ENCODE measurements around the gene HIGD2A. TPM values are rescaled to one million over a fixed set of nuclear protein-coding genes. Genes with fewer than 3 reads are reported as not detected.

The HIGD2A gene
- total RNA-seq, 3 donors from 2014 or later: 186 to 257 (median 198) TPM

DNA sequence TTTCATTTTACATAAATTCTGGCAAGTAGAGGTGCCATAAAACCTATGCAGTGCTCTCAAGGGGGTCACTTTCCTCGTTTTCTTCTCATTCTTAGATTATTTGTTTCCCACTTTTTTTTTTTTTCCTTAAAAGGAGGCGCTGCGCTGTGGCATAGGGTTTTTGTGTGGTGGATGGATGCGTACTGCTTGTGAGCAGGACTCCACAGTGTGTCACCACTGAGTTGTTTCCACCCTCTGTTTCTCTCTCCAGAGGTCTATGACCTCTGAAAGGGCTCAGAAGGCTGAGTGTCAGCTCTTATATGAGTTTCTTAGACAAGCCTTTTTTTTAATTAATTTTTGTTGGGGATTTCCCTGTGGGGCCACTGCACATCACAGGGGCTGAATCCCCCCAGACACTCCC is 41.4 kb downstream of the HIGD2A start:
- H3K9me3 ChIP-seq: no peaks in the 10 kb centered on the region
- ATAC-seq (no peak), DNase-seq (no peak)
- intact Hi-C loops (cut with DNase I, micrococcal nuclease): no loop called here
- no peak overlapping the region for H3K4me3 ChIP-seq
- no peaks in the 10 kb centered on the region for H3K36me3 ChIP-seq (ENCODE audit: low read depth)
- H3K4me1 ChIP-seq (ENCODE audit: low read depth): peaks cover 5% of the 10 kb centered on the region
- TF ChIP-seq, protein P1, sequence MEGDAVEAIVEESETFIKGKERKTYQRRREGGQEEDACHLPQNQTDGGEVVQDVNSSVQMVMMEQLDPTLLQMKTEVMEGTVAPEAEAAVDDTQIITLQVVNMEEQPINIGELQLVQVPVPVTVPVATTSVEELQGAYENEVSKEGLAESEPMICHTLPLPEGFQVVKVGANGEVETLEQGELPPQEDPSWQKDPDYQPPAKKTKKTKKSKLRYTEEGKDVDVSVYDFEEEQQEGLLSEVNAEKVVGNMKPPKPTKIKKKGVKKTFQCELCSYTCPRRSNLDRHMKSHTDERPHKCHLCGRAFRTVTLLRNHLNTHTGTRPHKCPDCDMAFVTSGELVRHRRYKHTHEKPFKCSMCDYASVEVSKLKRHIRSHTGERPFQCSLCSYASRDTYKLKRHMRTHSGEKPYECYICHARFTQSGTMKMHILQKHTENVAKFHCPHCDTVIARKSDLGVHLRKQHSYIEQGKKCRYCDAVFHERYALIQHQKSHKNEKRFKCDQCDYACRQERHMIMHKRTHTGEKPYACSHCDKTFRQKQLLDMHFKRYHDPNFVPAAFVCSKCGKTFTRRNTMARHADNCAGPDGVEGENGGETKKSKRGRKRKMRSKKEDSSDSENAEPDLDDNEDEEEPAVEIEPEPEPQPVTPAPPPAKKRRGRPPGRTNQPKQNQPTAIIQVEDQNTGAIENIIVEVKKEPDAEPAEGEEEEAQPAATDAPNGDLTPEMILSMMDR (IDR thresholded peaks at IDR 0.05): no peak

DNA sequence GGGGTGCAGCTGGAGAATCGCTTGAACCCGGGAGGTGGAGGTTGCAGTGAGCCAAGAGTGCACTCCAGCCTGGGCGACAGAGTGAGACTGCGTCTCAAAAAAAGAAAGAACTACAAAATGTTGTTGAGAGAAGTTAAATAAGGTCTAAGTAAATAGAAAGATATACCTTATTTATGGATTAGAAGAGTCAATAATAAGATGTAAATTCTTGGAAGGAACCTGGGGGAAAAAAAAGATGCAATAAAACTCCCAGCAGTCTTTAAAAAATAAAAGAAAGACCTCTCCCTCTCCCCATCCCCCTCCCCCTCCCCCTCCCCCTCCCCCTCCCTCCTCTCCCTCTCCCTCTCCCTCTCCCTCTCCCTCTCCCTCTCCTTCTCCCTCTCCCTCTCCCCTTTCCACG is 44.2 kb downstream of the HIGD2A start:
- Histone ChIP-seq H3K4me3 (no peak overlapping the region), H3K9me3 (no peaks in the 10 kb centered on the region), H3K36me3 (ENCODE audit: low read depth) (no peaks in the 10 kb centered on the region), H3K4me1 (ENCODE audit: low read depth) (peaks cover 1% of the 10 kb centered on the region)
- intact Hi-C loops (cut with DNase I, micrococcal nuclease): no loop called here
- ATAC-seq (no peak), DNase-seq (no peak)
- TF ChIP-seq, protein P1 (IDR thresholded peaks at IDR 0.05): no peak

DNA sequence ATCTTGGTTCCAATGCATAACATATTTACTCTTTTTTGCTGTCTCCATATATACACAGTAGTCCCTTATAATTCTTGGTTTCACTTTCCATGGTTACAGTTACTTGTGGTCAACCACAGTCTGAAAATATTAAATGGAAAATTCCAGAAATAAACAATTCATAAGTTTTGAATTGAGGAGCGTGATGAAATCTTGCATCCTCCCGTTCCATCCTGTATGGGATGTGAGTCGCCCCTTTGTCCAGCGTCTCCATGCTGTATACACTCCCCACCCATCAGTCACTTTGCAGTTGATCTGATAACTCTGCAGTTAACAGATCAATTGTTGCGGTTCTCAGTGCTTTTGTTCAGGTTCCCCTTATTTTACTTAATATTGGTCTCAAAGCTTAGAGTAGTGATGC is 48.1 kb downstream of the HIGD2A start:
- no peaks in the 10 kb centered on the region for H3K36me3 ChIP-seq (ENCODE audit: low read depth)
- ATAC-seq: peak; percentile 44
- TF ChIP-seq, protein P1 (IDR thresholded peaks at IDR 0.05): no peak
- DNase-seq: no peak
- no peak overlapping the region for H3K4me3 ChIP-seq
- no peaks in the 10 kb centered on the region for H3K9me3 ChIP-seq
- intact Hi-C loops (cut with DNase I, micrococcal nuclease): no loop called here
- H3K4me1 ChIP-seq (ENCODE audit: low read depth): no peaks in the 10 kb centered on the region

DNA sequence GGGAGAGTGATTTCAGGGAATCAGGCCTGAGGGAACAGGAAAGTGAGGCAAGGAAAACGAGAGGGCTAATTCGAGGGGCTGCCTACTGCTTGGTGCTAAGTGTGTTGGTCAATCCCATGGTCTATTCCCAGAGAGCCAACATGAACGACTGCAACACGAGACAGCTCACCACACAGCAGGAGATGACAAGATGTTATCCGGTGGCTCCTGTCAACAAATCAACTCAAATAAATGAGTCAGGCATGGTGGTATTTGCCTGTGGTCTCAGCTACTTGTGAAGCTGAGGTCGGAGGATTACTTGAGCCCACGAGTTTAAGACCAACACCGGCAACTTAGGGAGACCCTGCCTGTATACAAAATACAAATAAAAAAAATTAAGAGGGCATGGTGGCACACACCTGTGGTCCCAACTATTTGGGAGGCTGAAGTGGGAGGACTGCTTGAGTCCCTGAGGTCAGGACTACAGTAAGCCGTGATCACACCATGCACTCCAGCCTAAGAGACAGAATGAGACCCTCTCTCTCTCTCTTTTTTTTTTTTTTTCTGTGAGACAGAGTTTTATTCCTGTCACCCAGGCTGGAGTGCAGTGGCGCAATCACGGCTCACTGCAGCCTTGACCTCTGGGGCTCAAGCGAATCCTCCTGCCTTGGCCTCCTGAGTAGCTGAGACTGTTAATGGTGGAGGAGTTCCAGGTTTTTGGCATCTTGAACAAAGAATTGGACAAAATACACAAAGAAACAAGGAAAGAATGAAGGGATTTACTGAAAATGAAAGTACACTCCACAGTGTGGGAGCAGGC is 50.6 kb downstream of the HIGD2A start:
- H3K4me1 ChIP-seq (ENCODE audit: low read depth): no peaks in the 10 kb centered on the region
- intact Hi-C loops (cut with DNase I, micrococcal nuclease): no loop called here
- no peaks in the 10 kb centered on the region for H3K9me3 ChIP-seq
- H3K4me3 ChIP-seq: no peak overlapping the region
- DNase-seq (no peak), ATAC-seq (no peak)
- no peaks in the 10 kb centered on the region for H3K36me3 ChIP-seq (ENCODE audit: low read depth)
- TF ChIP-seq, protein P1 (IDR thresholded peaks at IDR 0.05): no peak

Small RNA genes within 50 kb of the gene (microRNA-seq; reads per million reads assigned to microRNA genes)
- gene MIR1271: 3.0 reads per million, percentile 14 among the genes with 10 or more reads in this experiment

Other genes with a start within 250 kb of the HIGD2A start
- gene SIMC1, start 150.3 kb upstream of the HIGD2A start, total RNA-seq: 10 to 100 TPM; 22.5 to 26.7 (median 26.0) TPM
- gene KIAA1191, start 27.0 kb upstream of the HIGD2A start, total RNA-seq: 100 to 1,000 TPM in 2 of 3 donors, 10 to 100 TPM in 1; 63.4 to 106 (median 104) TPM
- gene ARL10, start 23.3 kb upstream of the HIGD2A start, total RNA-seq: 10 to 100 TPM in 1 of 3 donors, 1 to 10 TPM in 2; 2.1 to 12.2 (median 2.3) TPM
- gene NOP16, start 153 bp upstream of the HIGD2A start, total RNA-seq: 10 to 100 TPM; 17.0 to 22.9 (median 18.4) TPM
- gene CLTB, start 27.8 kb downstream of the HIGD2A start, total RNA-seq: 100 to 1,000 TPM; 144 to 234 (median 199) TPM
- gene FAF2, start 59.6 kb downstream of the HIGD2A start, total RNA-seq: 10 to 100 TPM; 33.1 to 36.1 (median 33.4) TPM
- gene RNF44, start 148.7 kb downstream of the HIGD2A start, total RNA-seq: 10 to 100 TPM; 70.2 to 98.4 (median 77.6) TPM
- 100 to 1,000 TPM in 2 of 3 donors, 10 to 100 TPM in 1; 69.0 to 184 (median 107) TPM for gene CDHR2, start 160.6 kb downstream of the HIGD2A start, total RNA-seq
- gene GPRIN1, start 221.4 kb downstream of the HIGD2A start, total RNA-seq: 1 to 10 TPM; 1.6 to 2.4 (median 1.6) TPM
- gene SNCB, start 241.8 kb downstream of the HIGD2A start, total RNA-seq: under 1 TPM in 1 of 3 donors, not detected in 2; 0.89 TPM
- not detected for gene EIF4E1B, start 241.9 kb downstream of the HIGD2A start, total RNA-seq

Measured in mucosa of descending colon (tissue), 3 donors.